WERI-Rb-1 (cell line): Measurements from ENCODE around the gene KISS1.

ENCODE experiments used
- DNase-seq: peaks from one replicate; pipeline ENCODE4 v3.0.0-alpha.2; 2020
- H3K27ac ChIP-seq: fragments of 250-450 bp; sonication (Bioruptor Pico); 2 replicates; pipeline ENCODE4 v1.5.1; 2020; ENCODE audit warnings: mild to moderate bottlenecking, moderate library complexity
- H3K27me3 ChIP-seq: fragments of 250-450 bp; sonication (Bioruptor Pico); 2 replicates; pipeline ENCODE4 v1.5.1; 2021; ENCODE audit warnings: mild to moderate bottlenecking, low read depth, moderate library complexity; ENCODE audit not compliant: insufficient read depth, severe bottlenecking
- H3K36me3 ChIP-seq: fragments of 250-450 bp; sonication (Bioruptor Pico); 2 replicates; pipeline ENCODE4 v1.5.1; 2020; ENCODE audit warnings: mild to moderate bottlenecking, moderate library complexity
- H3K4me3 ChIP-seq: 2 replicates; pipeline ENCODE4 v1.5.1; 2011; ENCODE audit warnings: low read depth, mild to moderate bottlenecking, control low read depth, low read length
- H3K9me3 ChIP-seq: fragments of 250-450 bp; sonication (Bioruptor Pico); 2 replicates; pipeline ENCODE4 v1.5.1; 2021; ENCODE audit warnings: mild to moderate bottlenecking, moderate library complexity; ENCODE audit not compliant: severe bottlenecking
- TF ChIP-seq, protein P1 (sequence below): IDR thresholded peaks from 2 replicates; pipeline ENCODE4 v1.5.1; 2011; ENCODE audit warnings: low read depth, mild to moderate bottlenecking, control low read depth, inconsistent platforms, low read length

The KISS1 gene

DNA sequence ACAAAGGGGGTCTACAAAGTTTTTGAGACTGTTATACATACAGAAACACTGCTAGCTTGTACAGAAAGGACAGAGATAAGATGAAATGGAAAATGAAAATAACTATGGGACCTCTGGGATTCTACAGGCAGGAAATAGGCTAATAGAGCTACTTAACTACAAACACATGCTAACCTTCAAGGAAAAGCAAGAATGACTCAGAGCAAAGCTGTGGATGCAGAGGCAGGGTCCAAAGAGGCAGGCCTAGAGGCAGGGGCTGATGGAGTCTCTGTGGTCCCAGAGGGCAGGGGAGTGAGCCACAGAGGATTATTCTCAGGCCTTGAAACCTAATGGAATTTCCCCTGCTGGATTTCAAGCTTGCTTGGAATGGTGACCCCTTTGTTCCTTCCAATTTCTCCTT, 36.2 kb upstream of the KISS1 start:
- H3K9me3 ChIP-seq = peaks cover 10% of the 10 kb centered on the region
- H3K27ac ChIP-seq = no peak overlapping the region
- H3K27me3 ChIP-seq = no peaks in the 10 kb centered on the region
- TF ChIP-seq, protein P1, sequence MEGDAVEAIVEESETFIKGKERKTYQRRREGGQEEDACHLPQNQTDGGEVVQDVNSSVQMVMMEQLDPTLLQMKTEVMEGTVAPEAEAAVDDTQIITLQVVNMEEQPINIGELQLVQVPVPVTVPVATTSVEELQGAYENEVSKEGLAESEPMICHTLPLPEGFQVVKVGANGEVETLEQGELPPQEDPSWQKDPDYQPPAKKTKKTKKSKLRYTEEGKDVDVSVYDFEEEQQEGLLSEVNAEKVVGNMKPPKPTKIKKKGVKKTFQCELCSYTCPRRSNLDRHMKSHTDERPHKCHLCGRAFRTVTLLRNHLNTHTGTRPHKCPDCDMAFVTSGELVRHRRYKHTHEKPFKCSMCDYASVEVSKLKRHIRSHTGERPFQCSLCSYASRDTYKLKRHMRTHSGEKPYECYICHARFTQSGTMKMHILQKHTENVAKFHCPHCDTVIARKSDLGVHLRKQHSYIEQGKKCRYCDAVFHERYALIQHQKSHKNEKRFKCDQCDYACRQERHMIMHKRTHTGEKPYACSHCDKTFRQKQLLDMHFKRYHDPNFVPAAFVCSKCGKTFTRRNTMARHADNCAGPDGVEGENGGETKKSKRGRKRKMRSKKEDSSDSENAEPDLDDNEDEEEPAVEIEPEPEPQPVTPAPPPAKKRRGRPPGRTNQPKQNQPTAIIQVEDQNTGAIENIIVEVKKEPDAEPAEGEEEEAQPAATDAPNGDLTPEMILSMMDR = no peak
- no peak overlapping the region for H3K4me3 ChIP-seq
- no peak for DNase-seq
- no peaks in the 10 kb centered on the region; the same call in 1 of the 2 replicates for H3K36me3 ChIP-seq

DNA sequence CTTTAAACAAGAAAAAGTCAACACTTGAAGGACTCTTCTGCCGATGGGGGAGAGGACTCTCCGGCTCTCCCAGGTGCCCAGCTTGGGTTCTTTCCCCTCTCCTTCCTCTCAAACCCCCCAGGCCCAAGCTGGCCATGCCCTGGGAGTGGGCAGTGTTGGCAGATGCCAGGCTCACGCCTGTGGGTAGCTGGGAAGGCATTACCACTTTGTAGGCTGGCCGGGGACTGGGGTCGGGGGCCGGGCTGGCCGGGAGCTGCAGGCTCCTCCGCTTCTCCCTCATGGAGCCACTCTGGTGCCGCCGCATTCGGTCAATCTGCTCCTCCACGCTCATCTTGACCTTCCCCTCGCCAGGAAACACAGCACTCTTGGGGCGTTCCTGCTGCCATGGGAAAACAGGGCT, 33.9 kb upstream of the KISS1 start:
- Histone ChIP-seq H3K9me3 (peaks cover 5% of the 10 kb centered on the region), H3K4me3 (no peak overlapping the region), H3K36me3 (no peaks in the 10 kb centered on the region; the same call in 1 of the 2 replicates), H3K27ac (no peak overlapping the region), H3K27me3 (no peaks in the 10 kb centered on the region)
- TF ChIP-seq, protein P1 = no peak
- no peak for DNase-seq

DNA sequence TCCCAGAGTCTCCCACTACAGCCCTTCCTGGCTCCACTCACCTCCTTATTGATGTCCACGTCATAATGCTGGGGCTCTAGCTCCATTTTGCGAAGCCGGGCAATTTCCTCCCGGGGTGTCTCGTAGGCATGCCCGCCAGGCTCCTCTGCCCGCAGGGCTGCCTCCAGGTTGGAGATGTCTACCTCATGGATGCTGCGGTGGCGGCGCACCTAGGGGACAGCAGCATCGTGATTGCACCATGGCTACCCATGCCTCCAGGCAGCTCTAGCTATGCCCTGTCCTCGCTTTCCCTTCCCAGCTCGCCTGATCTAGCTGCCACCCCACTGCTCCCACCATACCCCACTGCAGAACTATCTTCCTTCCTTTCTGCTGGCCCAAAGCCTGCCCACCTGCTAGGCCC, 32.6 kb upstream of the KISS1 start:
- no peak for DNase-seq
- peaks cover 5% of the 10 kb centered on the region for H3K9me3 ChIP-seq
- TF ChIP-seq, protein P1 = no peak
- no peaks in the 10 kb centered on the region for H3K27me3 ChIP-seq
- no peak overlapping the region for H3K4me3 ChIP-seq
- H3K36me3 ChIP-seq = no peaks in the 10 kb centered on the region; the same call in 1 of the 2 replicates
- no peak overlapping the region for H3K27ac ChIP-seq

DNA sequence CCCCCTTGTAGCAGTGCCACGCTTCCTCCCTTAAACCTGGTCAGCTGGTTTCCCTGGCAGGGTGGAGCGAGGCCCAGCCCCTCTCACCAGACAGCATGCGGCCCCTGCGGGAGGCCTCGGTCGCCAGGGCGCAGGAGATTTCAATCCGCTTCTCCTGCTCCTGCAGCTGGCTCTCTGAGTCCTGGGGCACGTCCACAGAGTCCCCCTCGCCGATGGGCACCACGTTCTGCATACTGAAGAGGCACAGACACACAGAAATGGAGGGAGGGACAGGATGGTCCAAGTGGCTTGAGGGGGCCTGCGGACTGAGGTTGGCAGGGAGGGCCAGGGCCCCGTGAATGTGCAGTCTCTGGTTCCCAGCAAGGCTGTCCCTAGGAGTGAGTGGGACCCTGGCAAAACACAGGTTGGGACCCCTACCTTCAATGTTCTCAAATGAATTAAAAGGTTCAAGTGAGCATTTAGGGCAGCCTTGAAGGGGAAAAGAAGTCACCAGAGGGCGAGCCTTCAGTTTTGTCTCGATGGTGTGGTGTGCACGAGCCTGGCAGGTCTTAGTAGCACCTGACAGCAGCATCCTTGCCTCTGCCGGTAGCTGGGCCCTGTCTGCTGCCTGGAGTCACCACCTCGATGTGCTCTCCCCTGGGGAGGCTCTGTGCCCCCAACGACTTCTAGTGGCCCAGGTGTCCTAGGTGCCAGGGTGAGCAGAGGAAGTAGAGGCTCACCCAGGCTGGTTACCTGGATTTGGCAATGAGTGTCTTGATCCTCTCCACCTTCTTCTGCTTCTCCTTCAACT, 31.9 kb upstream of the KISS1 start:
- Histone ChIP-seq H3K27me3 (no peaks in the 10 kb centered on the region), H3K4me3 (no peak overlapping the region), H3K36me3 (no peaks in the 10 kb centered on the region; the same call in 1 of the 2 replicates), H3K27ac (no peak overlapping the region), H3K9me3 (peaks cover 5% of the 10 kb centered on the region)
- no peak for DNase-seq
- TF ChIP-seq, protein P1 = no peak

DNA sequence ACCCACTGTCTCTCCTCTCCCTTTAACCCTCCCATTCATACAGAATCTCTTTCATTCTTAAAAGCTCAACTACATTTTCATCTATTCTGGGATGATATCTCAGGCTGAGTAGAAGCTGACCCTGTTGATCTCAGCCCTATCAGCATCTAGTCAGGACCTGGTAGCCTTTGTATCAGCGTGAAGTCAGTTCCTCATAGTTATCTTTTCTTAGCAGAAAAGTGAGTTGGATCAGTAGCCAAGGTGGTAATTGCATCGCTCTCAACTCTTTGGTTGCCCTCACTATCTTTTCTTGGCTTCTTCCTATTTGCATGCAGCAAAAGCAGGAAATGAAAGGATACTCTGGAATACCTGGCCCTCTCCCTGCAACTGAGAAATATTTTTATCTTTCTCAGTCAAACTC, 31.1 kb upstream of the KISS1 start:
- Histone ChIP-seq H3K27ac (no peak overlapping the region), H3K4me3 (no peak overlapping the region), H3K36me3 (no peaks in the 10 kb centered on the region; the same call in 1 of the 2 replicates), H3K9me3 (peaks cover 5% of the 10 kb centered on the region), H3K27me3 (no peaks in the 10 kb centered on the region)
- TF ChIP-seq, protein P1 = no peak
- no peak for DNase-seq
